K562 (cell line): ENCODE data around the gene ACOX1. TPM values are rescaled to one million over a fixed set of nuclear protein-coding genes. Genes with fewer than 3 reads are reported as not detected.

ENCODE experiments used
- ATAC-seq: fragments of 200-7000 bp; cut with Tn5 transposase; 3 replicates; pipeline ENCODE4 v1.9.1; 2020; ENCODE audit warnings: moderate library complexity
- Bru-seq: library from RNA; stranded (reverse); fragments of 400-500 nt; gene quantifications from one replicate; lab custom pipeline; 2021; lab: Mats Ljungman, UMichigan
- BruChase-seq, 2 experiments: library from RNA; stranded (reverse); fragments of 400-500 nt; gene quantifications; one replicate each; lab custom pipeline; 2021; lab: Mats Ljungman, UMichigan
- BruUV-seq: library from RNA; stranded (reverse); fragments of 400-500 nt; replicated peaks from 2 replicates; lab custom pipeline; 2021; lab: Mats Ljungman, UMichigan
- CTCF ChIA-PET: fragments of 300-600 bp; formaldehyde crosslinking; extraction: SDS; loops from one replicate; lab custom pipeline; 2021; ENCODE audit warnings: low intra/inter-chr PET ratio; lab: Yijun Ruan, JAX
- POLR2A ChIA-PET: fragments of 300-600, 350-650 bp; sonication (Branson Sonifier 250); formaldehyde crosslinking; extraction: SDS; loops from one replicate; lab custom pipeline; 2021; ENCODE audit warnings: antibody characterized with exemption, inconsistent platforms; lab: Yijun Ruan, JAX
- DNase-seq, 4 experiments: peaks; one replicate each; pipeline versions ENCODE4 v3.0.0 to v3.0.0-alpha.2; 2011 to 2018; ENCODE audit warnings: low spot score in 3 of 4, mixed read lengths in 3 of 4; ENCODE audit errors: extremely low read depth in 1 of 4
- FAIRE-seq: peaks from 2 replicates; lab custom pipeline; 2011; peaks lifted over from hg19 to GRCh38; lab: Jason Lieb, UNC
- H2AFZ ChIP-seq: 2 replicates; pipeline ENCODE4 v1.6.0; 2011; ENCODE audit warnings: low read depth, low read length, control low read depth, inconsistent platforms
- H3K27ac ChIP-seq: fragments of 200-600 bp; 3 replicates; pipeline ENCODE4 v1.8.0; 2011; ENCODE audit warnings: low read depth, mild to moderate bottlenecking, control low read depth, inconsistent platforms, low read length, moderate library complexity, mixed read lengths; ENCODE audit errors: extremely low read depth
- H3K27me3 ChIP-seq, 2 experiments: fragments of 300-600 bp in 1 of 2; 2 replicates in 1 of 2; 3 replicates in 1 of 2; pipeline versions ENCODE4 v1.6.0 to v1.8.0; 2011; ENCODE audit warnings: inconsistent platforms in 2 of 2, low read length in 2 of 2, mild to moderate bottlenecking in 1 of 2, mixed read lengths in 1 of 2, moderate library complexity in 1 of 2; ENCODE audit not compliant: control insufficient read depth in 2 of 2, insufficient read depth in 2 of 2
- H3K36me3 ChIP-seq: fragments of 300-600 bp; 3 replicates; pipeline ENCODE4 v1.8.0; 2011; ENCODE audit warnings: mild to moderate bottlenecking, low read length, inconsistent platforms; ENCODE audit not compliant: control insufficient read depth, insufficient read depth
- H3K4me1 ChIP-seq, 2 experiments: fragments of 200-600 bp in 1 of 2; replicated peaks in 1 of 2; 2 replicates in 1 of 2; 3 replicates in 1 of 2; pipeline versions ENCODE4 v1.5.1 to v1.8.0; 2011; ENCODE audit warnings: inconsistent platforms in 2 of 2, low read length in 2 of 2, mild to moderate bottlenecking in 1 of 2, mixed read lengths in 1 of 2, moderate library complexity in 1 of 2; ENCODE audit not compliant: control insufficient read depth in 2 of 2, insufficient read depth in 2 of 2
- H3K4me2 ChIP-seq: 2 replicates; pipeline ENCODE4 v1.6.1; 2011; ENCODE audit warnings: low read length, control low read depth, inconsistent platforms, mixed read lengths; ENCODE audit not compliant: insufficient read depth
- H3K4me3 ChIP-seq: fragments of 200-600 bp; sonication (generic), shearing (Covaris generic); 2 replicates; pipeline ENCODE4 v1.5.1; 2016; ENCODE audit warnings: control low read depth, inconsistent platforms
- H3K79me2 ChIP-seq: fragments of 200-600 bp; 3 replicates; pipeline ENCODE4 v1.8.0; 2011; ENCODE audit warnings: low read length, inconsistent platforms; ENCODE audit not compliant: control insufficient read depth, insufficient read depth
- H3K9ac ChIP-seq, 2 experiments: 2 replicates each; pipeline versions ENCODE4 v1.6.0 to v1.6.1; 2011; ENCODE audit warnings: low read depth in 2 of 2, low read length in 2 of 2, control low read depth in 1 of 2, inconsistent platforms in 1 of 2, mild to moderate bottlenecking in 1 of 2, mixed read lengths in 1 of 2; ENCODE audit not compliant: insufficient read depth in 1 of 2
- H3K9me1 ChIP-seq: one replicate; pipeline ENCODE4 v1.6.0; 2011; ENCODE audit warnings: inconsistent platforms, mild to moderate bottlenecking, low read length, moderate library complexity; ENCODE audit not compliant: control insufficient read depth, insufficient read depth
- H3K9me3 ChIP-seq: replicated peaks from 2 replicates; pipeline ENCODE4 v1.5.1; 2011; ENCODE audit warnings: low read depth, low read length, inconsistent platforms; ENCODE audit not compliant: control insufficient read depth, insufficient read depth
- H4K20me1 ChIP-seq: replicated peaks from 2 replicates; pipeline ENCODE4 v1.6.1; 2011; ENCODE audit warnings: low read length, inconsistent platforms, mixed read lengths; ENCODE audit not compliant: control insufficient read depth, insufficient read depth
- ATF7 ChIP-seq: fragments of 450-650 bp; IDR thresholded peaks from 2 replicates; pipeline ENCODE4 v1.7.1; 2014; ENCODE audit warnings: mild to moderate bottlenecking, moderate library complexity
- FOSL1 ChIP-seq: fragments of 200-800 bp; sonication (Bioruptor generic); conservative IDR thresholded peaks from 2 replicates; pipeline ENCODE4 v1.6.1; 2016; ENCODE audit warnings: missing genetic modification characterization, missing compliant biosample characterization
- FOXA1 ChIP-seq: fragments of 450-650 bp; IDR thresholded peaks from 2 replicates; pipeline ENCODE4 v1.6.1; 2016; ENCODE audit warnings: mild to moderate bottlenecking, borderline replicate concordance
- HDAC1 ChIP-seq, 2 experiments: fragments of 450-650 bp; IDR thresholded peaks; 2 replicates each; pipeline ENCODE4 v1.6.1; 2016 to 2017; ENCODE audit warnings: inconsistent platforms in 1 of 2, mild to moderate bottlenecking in 1 of 2, moderate library complexity in 1 of 2
- POLR2B ChIP-seq: fragments of 450-650 bp; IDR thresholded peaks from 2 replicates; pipeline ENCODE4 v1.6.1; 2018; ENCODE audit warnings: low read depth; ENCODE audit not compliant: partially characterized antibody
- RREB1 ChIP-seq: fragments of 250-450 bp; sonication (Bioruptor Pico); IDR thresholded peaks from 2 replicates; pipeline ENCODE4 v1.4.0; 2020
- TAF7 ChIP-seq: fragments of 450-650 bp; IDR thresholded peaks from 2 replicates; pipeline ENCODE4 v1.6.1; 2016; ENCODE audit warnings: missing genetic modification characterization, missing compliant biosample characterization
- ZNF175 ChIP-seq: fragments of 200-800 bp; sonication (Bioruptor generic); IDR thresholded peaks from 2 replicates; pipeline ENCODE4 v1.6.1; 2016; ENCODE audit warnings: low read depth, mild to moderate bottlenecking, missing genetic modification characterization, missing compliant biosample characterization
- WGBS: fragments of 100-300 bp; shearing (Covaris generic); methylation state at CpG from one replicate; pipeline ENCODE4 v1.1.6; 2016; ENCODE audit warnings: low coverage, mixed read lengths; ENCODE audit not compliant: insufficient coverage; ENCODE audit errors: missing lambda C conversion rate; 5-methylcytosine and 5-hydroxymethylcytosine counted together
- in situ Hi-C: fragments of 300-500 bp; cut with MboI; formaldehyde crosslinking; loops from 4 replicates; pipeline ENCODE4 v1.15.0; 2018; ENCODE audit warnings: inconsistent platforms, mixed read lengths
- intact Hi-C: fragments of 100-400 bp; cut with micrococcal nuclease; formaldehyde crosslinking; loops from 2 replicates; pipeline ENCODE4 v1.14.2; 2022
- long read RNA-seq, 3 experiments: library from polyadenylated mRNA in 2 of 3; library from RNA in 1 of 3; unstranded in 2 of 3; stranded (forward) in 1 of 3; transcript quantifications; one replicate each; pipeline ENCODE4 v2.0.0, GENCODE V29; 2019 to 2022
- polyA minus RNA-seq, 3 experiments: library from RNA; depleted of rRNA, polyadenylated mRNA; stranded (reverse); fragments of >200 nt; gene quantifications; 2 replicates each; pipeline ENCODE4 v1.2.3, GENCODE V29; 2011
- polyA plus RNA-seq, 8 experiments: library from polyadenylated mRNA; depleted of rRNA in 4 of 8; stranded (reverse) in 5 of 8; unstranded in 3 of 8; fragments of >200 nt; fragmentation: Nextera tagmentation in 2 of 8; fragmentation: Illumina TruSeq in 1 of 8; extraction: Ambion mirVana in 2 of 8; extraction: Trizol in 1 of 8; gene quantifications; 2 replicates each; pipeline versions ENCODE4 v1.2.1 to v1.2.3, GENCODE V29; 2011 to 2014; ENCODE audit warnings: inconsistent platforms in 1 of 8, missing spikeins in 1 of 8
- total RNA-seq, 7 experiments: library from RNA; depleted of rRNA in 6 of 7; stranded (reverse); fragments of >200 nt in 6 of 7; fragmentation: Illumina TruSeq in 2 of 7; extraction: Trizol in 2 of 7; gene quantifications; 2 replicates each; pipeline versions ENCODE4 v1.2.1 to v1.2.3, GENCODE V29; 2011 to 2021; ENCODE audit warnings: low replicate concordance in 1 of 7

The ACOX1 gene
- total RNA-seq (2011; cell fraction: chromatin; rRNA removed; ENCODE audit: low replicate concordance) = 83.3 and 88.8 TPM in 2 replicates
- total RNA-seq (2011; cell fraction: nucleolus; rRNA removed) = 53.9 and 55.9 TPM in 2 replicates
- total RNA-seq (2011; cell fraction: nucleoplasm; rRNA removed) = 61.1 and 71.0 TPM in 2 replicates
- total RNA-seq (2014; rRNA removed) (9.0 and 14.4 TPM in 2 replicates), total RNA-seq (2014; rRNA removed; fragmentation: Illumina TruSeq; extraction: Trizol) (16.5 and 17.9 TPM in 2 replicates), total RNA-seq (2015; rRNA removed; fragmentation: Illumina TruSeq; extraction: Trizol) (16.2 and 18.3 TPM in 2 replicates), total RNA-seq (2021) (23.7 and 24.1 TPM in 2 replicates), polyA plus RNA-seq (2011; rRNA removed) (20.6 and 25.6 TPM in 2 replicates), polyA plus RNA-seq (2014; fragmentation: Illumina TruSeq; extraction: Trizol) (13.3 and 14.5 TPM in 2 replicates), polyA plus RNA-seq (2014; fragmentation: Nextera tagmentation; extraction: Ambion mirVana) (1 to 10 TPM; 8.6 to 9.5 TPM), polyA plus RNA-seq (2014; rRNA removed) (7.8 and 8.3 TPM in 2 replicates), polyA minus RNA-seq (2011; rRNA and poly(A)+ RNA removed) (80.6 and 97.7 TPM in 2 replicates), Bru-seq, nascent RNA (percentile 63 among the genes with signal in this experiment), BruChase-seq, experiment 1, labeled RNA remaining after a 2-hour chase (percentile 68 among the genes with signal in this experiment), BruChase-seq, experiment 2, labeled RNA remaining after a 6-hour chase (percentile 71 among the genes with signal in this experiment)
- 15.4 and 19.4 TPM in 2 replicates for polyA plus RNA-seq (2011; cell fraction: cytosol; rRNA removed)
- 22.3 and 26.0 TPM in 2 replicates for polyA plus RNA-seq (2011; cell fraction: nucleus; rRNA removed)
- 12.9 and 17.2 TPM in 2 replicates for polyA plus RNA-seq (2012)
- 52.9 and 57.5 TPM in 2 replicates for polyA minus RNA-seq (2011; cell fraction: cytosol; rRNA and poly(A)+ RNA removed)
- 17.2 and 43.8 TPM in 2 replicates for polyA minus RNA-seq (2011; cell fraction: nucleus; rRNA and poly(A)+ RNA removed)
- long read RNA-seq, experiment 1, full-length matches to known transcripts = 59 of 90 reads
- long read RNA-seq, experiment 1, partial matches to known transcripts = 10 of 90 reads
- long read RNA-seq, experiment 1, other reads (novel, unspliced or antisense) = 21 of 90 reads
- long read RNA-seq, experiment 2, partial matches to known transcripts = 1 of 7 reads
- long read RNA-seq, experiment 2, other reads (novel, unspliced or antisense) = 5 of 7 reads
- long read RNA-seq, experiment 3, full-length matches to known transcripts = 10 of 11 reads
- long read RNA-seq, experiment 3, partial matches to known transcripts = 1 of 11 reads
- long read RNA-seq, experiment 3, other reads (novel, unspliced or antisense) = 0 of 11 reads

- in situ Hi-C loops = no loop called here
- peaks cover 36% of the 10 kb centered on the region for H3K79me2 ChIP-seq
- BruUV-seq = no TSS peak
- H4K20me1 ChIP-seq = no peaks in the 10 kb centered on the region
- WGBS = under 1% methylated on average over 48 of the region's 72 CpGs
- peak within 1 kb of the TSS; percentile 67 for H3K4me3 ChIP-seq
- intact Hi-C loops = loop anchor here (5.0 to 10.0 kb wide), 2 partner anchors 37 to 194 kb away; partner anchors contain the start of genes FBF1 and UNK
- peaks cover 3% of the 10 kb centered on the region; the same call in 1 of the 3 replicates for H3K36me3 ChIP-seq
- peaks cover 34 to 39% of the 10 kb centered on the region in 2 experiments for H3K4me1 ChIP-seq
- no peaks in the 10 kb centered on the region for H3K9me3 ChIP-seq
- H3K27ac ChIP-seq = peak within 1 kb of the TSS; percentile 78
- H3K9ac ChIP-seq = peak within 1 kb of the TSS; percentile 79 to 96
- FAIRE-seq (peak; percentile 76), DNase-seq (peak; percentile 91 to 98 (median 92)), ATAC-seq (peak; percentile 94)
- H3K9me1 ChIP-seq = no peaks in the 10 kb centered on the region
- peak within 1 kb of the TSS; percentile 96 for H3K4me2 ChIP-seq
- ChIA-PET CTCF (interaction anchor here (1.1 kb wide), 1 partner anchor 21 kb away, joined by 3 read pairs; no protein-coding TSS in a partner anchor), POLR2A (interaction anchor here (0.6 to 1.5 kb wide), 13 partner anchors 13 to 874 kb away, joined by 3 to 6 read pairs (median 3); partner anchors contain the start of gene SRP68)
- peak within 1 kb of the TSS; percentile 95 for H2AFZ ChIP-seq
- no peaks in the 10 kb centered on the region for H3K27me3 ChIP-seq
- TF ChIP-seq HDAC1 (IDR thresholded peaks at IDR 0.05) (peak in 1 of 2 experiments; percentile 77; a peak in 2 of 4 replicates), ZNF175 (CRISPR knock-in tag) (peak; percentile 66; the same call in 1 of the 2 replicates), POLR2B (peak; percentile 93), RREB1 (CRISPR knock-in tag) (0 out of 2 replicates have a peak, but pooled peaks have one; percentile 43), ATF7 (peak; percentile 66; the same call in 1 of the 2 replicates), FOXA1 (no peak), TAF7 (tag) (peak; percentile 54; the same call in 1 of the 2 replicates), FOSL1 (no peak)
Observed at GRCh38 chr17:75978938-75979704, at the start of gene ACOX1, which contains the start of gene TEN1. TSS of gene ACOX1 (minus strand) at chr17:75979166. CDS start at chr17:75979073, 93 bp downstream. TSS of gene TEN1 (plus strand) at chr17:75979240. CDS start at chr17:75986193, 6,953 bp downstream.
